ENCODE data around the gene CHD1L. TPM values are rescaled to one million over a fixed set of nuclear protein-coding genes. Genes with fewer than 3 reads are reported as not detected.

The CHD1L gene
- total and polyA plus RNA-seq, 2 of the 13 experiments (the other 11 are each of a cell fraction or from before 2014, with no cell fraction given), result 74.3 to 111 TPM

DNA sequence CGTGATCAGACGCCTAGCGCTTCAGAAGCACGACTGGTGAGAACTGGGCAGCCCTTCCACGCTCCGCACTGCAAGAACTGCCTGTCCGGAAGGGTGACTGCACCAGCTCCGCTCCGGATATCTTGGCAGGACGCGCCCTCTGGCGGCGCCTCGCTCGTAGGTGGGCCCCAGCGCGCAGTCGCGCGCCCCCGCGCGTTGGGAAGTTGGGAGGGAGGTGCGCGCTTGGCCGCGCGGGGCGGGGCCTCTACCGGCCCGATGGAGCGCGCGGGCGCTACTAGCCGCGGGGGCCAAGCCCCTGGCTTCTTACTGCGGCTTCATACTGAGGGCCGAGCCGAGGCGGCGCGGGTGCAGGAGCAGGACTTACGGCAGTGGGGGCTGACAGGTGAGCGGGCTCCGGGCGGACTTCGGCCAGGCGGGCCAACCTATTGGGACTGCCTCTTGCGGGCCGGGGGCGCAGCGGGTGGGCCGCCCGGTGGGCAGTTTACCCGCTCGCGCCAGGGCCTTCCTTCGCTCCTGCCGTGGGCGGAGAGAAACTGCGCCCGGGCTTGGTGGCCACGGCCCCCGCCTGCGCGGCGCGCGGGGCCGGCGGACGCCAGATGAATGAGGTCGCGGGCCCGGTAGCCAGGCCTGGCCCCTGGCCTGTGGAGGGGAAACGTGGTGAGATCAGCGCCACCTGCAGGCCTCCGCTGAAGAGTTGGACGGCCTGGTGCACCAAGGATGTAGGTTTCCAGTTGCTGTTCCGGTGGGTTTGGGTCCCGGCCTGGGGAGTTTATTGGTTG is at the start of gene CHD1L (continued):
- TF ChIP-seq HHEX (CRISPR knock-in tag; IDR thresholded peaks at IDR 0.05), result no peak
- TF ChIP-seq ZNF33A (CRISPR knock-in tag; IDR thresholded peaks at IDR 0.05; ENCODE audit: borderline replicate concordance), result no peak
- TF ChIP-seq IKZF1 (IDR thresholded peaks at IDR 0.05), result no peak
- no peak for TF ChIP-seq ATF7 (IDR thresholded peaks at IDR 0.05)
- no peak for TF ChIP-seq ATF7 (CRISPR knock-in tag; IDR thresholded peaks at IDR 0.05)
- TF ChIP-seq ZMAT3 (CRISPR knock-in tag; conservative IDR thresholded peaks at IDR 0.05), result 0 out of 2 replicates have a peak, but pooled peaks have one; percentile 62
- TF ChIP-seq ZNF883 (CRISPR knock-in tag; IDR thresholded peaks at IDR 0.05; ENCODE audit: not compliant biosample characterization), result no peak
- TF ChIP-seq, protein P1, sequence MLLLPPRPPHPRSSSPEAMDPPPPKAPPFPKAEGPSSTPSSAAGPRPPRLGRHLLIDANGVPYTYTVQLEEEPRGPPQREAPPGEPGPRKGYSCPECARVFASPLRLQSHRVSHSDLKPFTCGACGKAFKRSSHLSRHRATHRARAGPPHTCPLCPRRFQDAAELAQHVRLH (CRISPR knock-in tag; IDR thresholded peaks at IDR 0.05; ENCODE audit: borderline replicate concordance, low read depth), result peak; percentile 59; the same call in 1 of the 2 replicates
- TF ChIP-seq GPN1 (CRISPR knock-in tag; IDR thresholded peaks at IDR 0.05; ENCODE audit: borderline replicate concordance), result no peak
- peak; percentile 92 for TF ChIP-seq MIER3 (CRISPR knock-in tag; IDR thresholded peaks at IDR 0.05; ENCODE audit: borderline replicate concordance)
- no peak for TF ChIP-seq HNRNPUL1 (IDR thresholded peaks at IDR 0.05; ENCODE audit: low read depth, low read length)
- TF ChIP-seq DDIT3 (CRISPR knock-in tag; IDR thresholded peaks at IDR 0.05), result no peak
- TF ChIP-seq MED8 (CRISPR knock-in tag; IDR thresholded peaks at IDR 0.05; ENCODE audit: insufficient replicate concordance), result no peak
- peak; percentile 74; the same call in 1 of the 2 replicates for TF ChIP-seq MIER2 (CRISPR knock-in tag; IDR thresholded peaks at IDR 0.05)
- peak; percentile 72; the same call in 1 of the 2 replicates for TF ChIP-seq CREB3 (CRISPR knock-in tag; IDR thresholded peaks at IDR 0.05)
- TF ChIP-seq ADNP (CRISPR knock-in tag; IDR thresholded peaks at IDR 0.05), result no peak
- no peak for TF ChIP-seq CEBPB (IDR thresholded peaks at IDR 0.05; ENCODE audit: borderline replicate concordance, low read depth, low read length)
- no peak for TF ChIP-seq SATB2 (CRISPR knock-in tag; IDR thresholded peaks at IDR 0.05)
- TF ChIP-seq HDAC6 (IDR thresholded peaks at IDR 0.05; ENCODE audit: low read depth, low read length), result no peak
- TF ChIP-seq U2AF1 (optimal IDR thresholded peaks at IDR 0.05; ENCODE audit: low read depth, low read length), result peak; percentile 37
- TF ChIP-seq, protein P2, sequence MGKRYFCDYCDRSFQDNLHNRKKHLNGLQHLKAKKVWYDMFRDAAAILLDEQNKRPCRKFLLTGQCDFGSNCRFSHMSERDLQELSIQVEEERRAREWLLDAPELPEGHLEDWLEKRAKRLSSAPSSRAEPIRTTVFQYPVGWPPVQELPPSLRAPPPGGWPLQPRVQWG (CRISPR knock-in tag; IDR thresholded peaks at IDR 0.05; ENCODE audit: borderline replicate concordance, low read depth), result no peak
- no peak for TF ChIP-seq CC2D1A (CRISPR knock-in tag; IDR thresholded peaks at IDR 0.05)
- TF ChIP-seq ZNF646 (CRISPR knock-in tag; IDR thresholded peaks at IDR 0.05), result no peak
